ENCODE results near the gene FYN.

- TF ChIP-seq EP300 (IDR thresholded peaks at IDR 0.05; ENCODE audit: borderline replicate concordance): no peak
- TF ChIP-seq TEAD4 (IDR thresholded peaks at IDR 0.05): no peak
- no peak for TF ChIP-seq ZBTB7A (IDR thresholded peaks at IDR 0.05; ENCODE audit: low read depth)
- TF ChIP-seq REST (IDR thresholded peaks at IDR 0.05; ENCODE audit: low read depth): no peak
- TF ChIP-seq, protein P1, sequence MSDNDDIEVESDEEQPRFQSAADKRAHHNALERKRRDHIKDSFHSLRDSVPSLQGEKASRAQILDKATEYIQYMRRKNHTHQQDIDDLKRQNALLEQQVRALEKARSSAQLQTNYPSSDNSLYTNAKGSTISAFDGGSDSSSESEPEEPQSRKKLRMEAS (IDR thresholded peaks at IDR 0.05): no peak
- no peak for TF ChIP-seq RAD21 (IDR thresholded peaks at IDR 0.05; ENCODE audit: low read depth)
- no peak for TF ChIP-seq EGR1 (IDR thresholded peaks at IDR 0.05)
- no peak for TF ChIP-seq CEBPB (IDR thresholded peaks at IDR 0.05)
- TF ChIP-seq NFIC (IDR thresholded peaks at IDR 0.05): no peak
- no peak for TF ChIP-seq TCF12 (IDR thresholded peaks at IDR 0.05; ENCODE audit: low read depth)
- TF ChIP-seq CREB1 (IDR thresholded peaks at IDR 0.05; ENCODE audit: low read depth): no peak
- TF ChIP-seq USF1 (IDR thresholded peaks at IDR 0.05): no peak
Observed at GRCh38 chr6:111674413-111674812, 198.8 kb downstream of the FYN start.

Measured in Ishikawa (cell line).